ENCODE data around the gene SDHA. TPM values are rescaled to one million over a fixed set of nuclear protein-coding genes. Genes with fewer than 3 reads are reported as not detected.

Gene SDHA
- total RNA-seq, 4 donors from 2014 or later = 45.7 to 71.5 (median 54.9) TPM

DNA sequence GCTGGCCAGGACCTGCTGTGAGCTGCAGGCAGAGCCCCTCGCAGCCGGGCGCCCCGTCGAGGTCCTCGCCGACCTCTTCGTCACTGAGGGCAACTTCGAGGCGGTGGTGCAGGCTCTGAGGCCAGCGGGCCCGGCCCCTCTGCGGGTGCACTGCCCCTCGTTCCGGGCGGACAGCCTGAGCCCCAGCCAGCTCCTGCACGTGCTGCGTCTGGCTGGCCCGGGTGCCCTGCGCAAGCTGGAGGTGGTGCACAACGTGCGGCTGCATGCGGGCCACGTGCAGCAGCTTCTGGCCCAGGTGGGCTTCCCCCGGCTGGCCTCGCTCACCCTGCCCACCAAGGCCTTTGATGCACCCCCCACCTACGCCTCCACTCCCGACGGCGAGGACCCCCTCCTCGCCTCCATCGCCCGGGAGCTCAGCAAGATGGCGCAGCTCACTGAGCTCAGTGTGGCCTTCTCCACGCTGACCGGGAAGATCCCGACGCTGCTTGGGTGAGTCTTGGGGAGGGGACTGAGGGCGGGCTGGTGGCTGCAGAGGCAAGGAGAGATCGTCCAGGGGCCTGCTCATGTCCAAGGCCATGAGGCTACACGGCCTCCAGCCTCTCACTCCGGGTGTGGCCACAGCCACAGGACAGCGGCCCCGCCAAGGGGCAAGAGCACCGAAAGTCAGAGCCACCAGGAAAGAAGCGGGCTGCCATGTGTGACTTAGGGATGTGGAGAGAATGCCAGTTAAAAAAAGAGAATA, 26.0 kb upstream of the SDHA start:
- H3K27me3 ChIP-seq = peaks cover 0 to 76% (median 2%) of the 10 kb centered on the region in 4 donors
- WGBS, 2 donors = 100% methylated on average over 4 to 5 of the region's 46 CpGs
- intact Hi-C loops (cut with DNase I) = no loop called here
- no peaks in the 10 kb centered on the region for H3K36me3 ChIP-seq
- no peaks in the 10 kb centered on the region for H3K9me3 ChIP-seq
- TF ChIP-seq POLR2A (IDR thresholded peaks at IDR 0.05) = no peak
- no peak for TF ChIP-seq CTCF (IDR thresholded peaks at IDR 0.05)
- no peak overlapping the region for H3K27ac ChIP-seq
- DNase-seq = no peak
- H3K4me3 ChIP-seq = peak overlapping the region in 1 of 4 donors; percentile 47
- H3K4me1 ChIP-seq = peaks cover 10 to 27% (median 13%) of the 10 kb centered on the region in 3 donors

GRCh38 chr5:192691-192969, 25.5 kb upstream of the SDHA start:
- Histone ChIP-seq H3K4me1 (peaks cover 10 to 27% (median 13%) of the 10 kb centered on the region in 3 donors), H3K27me3 (peaks cover 0 to 71% (median 2%) of the 10 kb centered on the region in 4 donors), H3K9me3 (no peaks in the 10 kb centered on the region), H3K36me3 (no peaks in the 10 kb centered on the region), H3K4me3 (no peak overlapping the region), H3K27ac (no peak overlapping the region)
- intact Hi-C loops (cut with DNase I) = no loop called here
- no peak for DNase-seq
- no peak for TF ChIP-seq CTCF (IDR thresholded peaks at IDR 0.05)
- TF ChIP-seq POLR2A (IDR thresholded peaks at IDR 0.05) = no peak
- WGBS, 2 donors = 69 to 71% methylated on average over 7 of the region's 9 CpGs

DNA sequence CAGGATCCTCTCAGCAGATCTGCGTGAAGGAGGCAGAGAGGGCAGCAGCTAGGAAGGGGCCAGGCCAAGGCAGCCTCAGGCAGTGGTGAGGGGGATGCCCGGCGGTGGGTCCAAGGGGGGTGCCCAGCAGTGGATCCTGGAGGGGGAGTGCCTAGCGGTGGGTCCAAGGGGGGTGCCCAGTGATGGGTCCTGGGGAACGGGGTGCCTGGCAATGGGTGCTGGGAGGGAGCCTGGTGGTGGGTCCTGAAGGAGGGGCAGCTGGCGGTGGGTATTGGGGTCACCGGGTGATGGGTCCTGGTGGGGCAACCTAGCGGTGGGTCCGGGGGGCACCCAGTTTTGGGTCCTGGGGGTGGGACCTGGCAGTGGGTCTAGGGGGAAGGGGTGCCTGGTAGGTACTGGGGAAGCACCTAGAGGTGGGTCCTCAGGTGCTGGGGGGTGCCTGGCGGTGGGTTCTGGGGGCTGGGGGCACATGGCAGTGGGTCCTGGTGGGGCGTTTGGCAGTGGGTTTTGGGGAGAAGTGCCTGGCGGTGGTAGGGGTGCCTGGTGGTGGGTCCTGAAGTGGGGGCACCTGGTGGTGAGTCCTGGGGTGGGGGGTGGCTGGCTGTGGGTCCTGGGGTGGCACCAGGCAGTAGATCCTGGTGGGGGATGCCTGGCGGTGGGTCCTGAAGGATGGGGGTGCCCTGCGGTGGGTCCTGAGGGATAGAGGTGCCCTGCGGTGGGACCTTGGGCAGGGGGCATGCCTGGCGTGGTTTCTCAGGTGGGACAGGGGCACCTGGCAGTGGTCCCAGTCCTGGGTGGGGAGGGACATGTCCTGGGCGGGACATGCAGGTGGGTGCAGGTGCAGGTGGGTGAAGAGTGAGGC, 24.9 kb upstream of the SDHA start:
- 73 to 83% methylated on average over 2 to 8 of the region's 17 CpGs for WGBS, 2 donors
- intact Hi-C loops (cut with DNase I) = no loop called here
- H3K27ac ChIP-seq = no peak overlapping the region
- H3K4me1 ChIP-seq = peaks cover 10 to 24% (median 10%) of the 10 kb centered on the region in 3 donors
- H3K4me3 ChIP-seq = no peak overlapping the region
- TF ChIP-seq CTCF (IDR thresholded peaks at IDR 0.05) (no peak), POLR2A (IDR thresholded peaks at IDR 0.05) (no peak)
- peaks cover 0 to 65% (median 2%) of the 10 kb centered on the region in 4 donors for H3K27me3 ChIP-seq
- H3K9me3 ChIP-seq = no peaks in the 10 kb centered on the region
- DNase-seq = no peak
- H3K36me3 ChIP-seq = no peaks in the 10 kb centered on the region

DNA sequence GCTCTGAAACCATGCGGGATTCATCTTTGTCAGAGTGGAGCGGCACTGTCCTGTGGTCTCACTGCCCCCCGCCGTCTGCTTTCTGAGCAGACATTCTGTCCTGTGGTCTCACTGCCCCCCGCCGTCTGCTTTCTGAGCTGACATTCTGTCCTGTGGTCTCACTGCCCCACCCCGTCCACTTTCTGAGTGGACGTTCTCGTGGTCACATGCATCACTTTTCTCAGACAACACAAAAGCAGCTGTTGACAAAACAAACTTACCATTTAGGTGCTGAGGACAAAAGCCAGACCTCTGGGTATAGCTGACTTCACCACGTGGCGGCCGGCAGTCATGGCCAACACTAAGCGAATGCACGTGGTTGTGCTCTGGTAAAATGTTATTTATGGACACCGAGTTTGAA, 24.0 kb upstream of the SDHA start:
- Histone ChIP-seq H3K36me3 (no peaks in the 10 kb centered on the region), H3K9me3 (no peaks in the 10 kb centered on the region), H3K27ac (no peak overlapping the region), H3K4me3 (no peak overlapping the region), H3K4me1 (peaks cover 8 to 17% (median 10%) of the 10 kb centered on the region in 3 donors), H3K27me3 (peaks cover 0 to 58% (median 2%) of the 10 kb centered on the region in 4 donors)
- no peak for DNase-seq
- no peak for TF ChIP-seq CTCF (IDR thresholded peaks at IDR 0.05)
- no peak for TF ChIP-seq POLR2A (IDR thresholded peaks at IDR 0.05)
- intact Hi-C loops (cut with DNase I) = no loop called here
- WGBS, 2 donors = 78 to 86% methylated on average over 10 to 15 of the region's 15 CpGs

- Histone ChIP-seq H3K27ac (no peak overlapping the region), H3K4me3 (no peak overlapping the region), H3K27me3 (peaks cover 0 to 52% (median 2%) of the 10 kb centered on the region in 4 donors), H3K36me3 (no peaks in the 10 kb centered on the region), H3K4me1 (peaks cover 8 to 17% (median 10%) of the 10 kb centered on the region in 3 donors), H3K9me3 (no peaks in the 10 kb centered on the region)
- TF ChIP-seq POLR2A (IDR thresholded peaks at IDR 0.05) = no peak
- no peak for TF ChIP-seq CTCF (IDR thresholded peaks at IDR 0.05)
- WGBS, 2 donors = 85 to 95% methylated on average over 18 to 33 of the region's 36 CpGs
- no peak for DNase-seq
- intact Hi-C loops (cut with DNase I) = no loop called here
These were observed 23.4 kb upstream of the SDHA start for GRCh38 chr5:194603-195209.
